Measurements from ENCODE around the gene RSAD2.

RSAD2 gene

DNA sequence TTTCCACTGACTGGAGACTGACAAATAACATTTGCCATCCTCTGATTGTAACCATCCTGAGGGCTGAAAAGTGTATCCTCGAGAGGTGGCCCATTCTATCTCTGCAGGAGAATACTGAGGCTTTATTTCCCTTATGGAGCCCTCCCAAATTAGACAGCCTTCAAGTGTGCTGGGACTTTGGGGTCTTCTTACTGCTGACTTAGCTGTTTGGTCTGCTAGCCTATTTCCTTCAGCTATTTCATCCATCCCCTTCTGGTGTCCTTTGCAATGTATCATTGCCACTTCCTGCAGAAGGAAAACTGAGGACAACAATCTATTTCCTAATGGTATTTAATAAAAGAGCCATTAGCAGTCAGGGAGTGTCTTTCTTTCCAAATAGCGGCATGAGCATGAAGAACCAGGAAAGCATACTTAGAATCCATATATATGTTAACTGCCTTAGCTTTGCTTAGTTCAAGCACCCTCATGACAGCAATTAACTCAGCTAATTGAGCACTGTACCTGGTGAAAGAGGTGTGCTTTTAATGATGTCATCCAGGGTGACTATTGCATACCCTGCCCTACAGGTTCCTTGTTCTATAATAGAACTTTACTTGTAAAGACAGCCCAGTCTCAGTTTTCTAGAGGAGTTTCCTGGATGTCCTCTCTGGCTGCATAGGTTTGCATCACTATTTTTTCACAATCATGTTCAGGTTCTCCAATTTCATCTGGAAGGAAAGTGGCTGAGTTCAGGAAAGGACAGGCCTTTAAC, 35.9 kb upstream of the RSAD2 start:
- no peak overlapping the region for H2BK120ac ChIP-seq (ENCODE audit: low read depth, low read length)
- no peaks in the 10 kb centered on the region for H3K27me3 ChIP-seq (ENCODE audit: control insufficient read depth in 1 of 2, insufficient read depth in 1 of 2, low read length in 2 of 2)
- H2AFZ ChIP-seq (ENCODE audit: low read depth, low read length) = no peak overlapping the region
- 67% methylated on average over 2 of the region's 2 CpGs for WGBS
- H3K14ac ChIP-seq (ENCODE audit: low read length in 2 of 2) = no peak overlapping the region
- H3K9ac ChIP-seq (ENCODE audit: low read length) = no peak overlapping the region
- no peaks in the 10 kb centered on the region for H3K4me1 ChIP-seq (ENCODE audit: control insufficient read depth, insufficient read depth, low read depth, low read length)
- H3K4ac ChIP-seq (ENCODE audit: low read depth in 1 of 2, low read length in 2 of 2) = no peak overlapping the region
- no peak overlapping the region for H2BK5ac ChIP-seq (ENCODE audit: low read depth, low read length, poor library complexity, severe bottlenecking)
- H4K8ac ChIP-seq (ENCODE audit: low read length) = no peak overlapping the region
- H3K36me3 ChIP-seq (ENCODE audit: control insufficient read depth in 1 of 2, insufficient read depth in 2 of 2, low read depth in 1 of 2, low read length in 2 of 2) = no peaks in the 10 kb centered on the region
- no peaks in the 10 kb centered on the region for H3K79me1 ChIP-seq (replicated peaks; ENCODE audit: low read length, poor library complexity, severe bottlenecking)
- H4K91ac ChIP-seq (ENCODE audit: low read length) = no peak overlapping the region
- no peak overlapping the region for H3K4me2 ChIP-seq (ENCODE audit: low read length, poor library complexity, severe bottlenecking)
- H3K18ac ChIP-seq (ENCODE audit: low read depth in 1 of 2, low read length in 2 of 2) = no peak overlapping the region
- no peak overlapping the region for H3K4me3 ChIP-seq (ENCODE audit: insufficient read depth in 1 of 2, low read depth in 1 of 2, low read length in 2 of 2)
- H3K27ac ChIP-seq (ENCODE audit: low read length, poor library complexity, severe bottlenecking) = no peak overlapping the region
- DNase-seq = no peak
- no peak overlapping the region for H2AK5ac ChIP-seq (ENCODE audit: low read length, severe bottlenecking)
- H2BK12ac ChIP-seq (ENCODE audit: low read length in 2 of 2) = no peak overlapping the region
- H2BK15ac ChIP-seq (ENCODE audit: low read depth, poor library complexity, severe bottlenecking) = no peak overlapping the region
- no peak overlapping the region for H3K23ac ChIP-seq (ENCODE audit: low read length in 2 of 2)
- peaks cover 52% of the 10 kb centered on the region for H3K9me3 ChIP-seq (ENCODE audit: control insufficient read depth, low read length)

DNA sequence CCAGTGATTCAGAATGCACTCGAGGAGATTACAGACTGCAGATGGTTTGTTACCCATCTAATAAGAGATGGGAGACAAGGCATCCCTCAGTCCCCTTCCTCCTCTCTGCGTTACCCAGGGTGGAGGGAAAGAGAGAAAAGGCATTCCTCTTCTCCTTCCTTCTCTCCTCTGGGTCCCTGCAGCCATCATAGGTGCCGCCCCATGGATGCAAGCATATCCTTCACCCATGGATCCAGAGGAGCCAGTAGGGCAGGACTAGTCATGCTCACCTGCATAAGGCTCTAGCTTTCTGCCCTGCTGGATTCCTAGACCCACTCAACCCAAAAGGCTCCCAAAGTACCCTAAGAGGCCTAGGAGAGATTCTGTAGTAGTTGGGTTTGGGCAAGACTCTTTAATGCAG, 32.3 kb upstream of the RSAD2 start:
- no peak overlapping the region for H3K14ac ChIP-seq (ENCODE audit: low read length in 2 of 2)
- no peak overlapping the region for H4K91ac ChIP-seq (ENCODE audit: low read length)
- H4K8ac ChIP-seq (ENCODE audit: low read length) = no peak overlapping the region
- no peak overlapping the region for H2AK5ac ChIP-seq (ENCODE audit: low read length, severe bottlenecking)
- H3K9ac ChIP-seq (ENCODE audit: low read length) = no peak overlapping the region
- no peaks in the 10 kb centered on the region for H3K27me3 ChIP-seq (ENCODE audit: control insufficient read depth in 1 of 2, insufficient read depth in 1 of 2, low read length in 2 of 2)
- peak; percentile 31 for DNase-seq
- no peak overlapping the region for H2BK15ac ChIP-seq (ENCODE audit: low read depth, poor library complexity, severe bottlenecking)
- H3K79me1 ChIP-seq (replicated peaks; ENCODE audit: low read length, poor library complexity, severe bottlenecking) = no peaks in the 10 kb centered on the region
- no peak overlapping the region for H3K18ac ChIP-seq (ENCODE audit: low read depth in 1 of 2, low read length in 2 of 2)
- H3K4me2 ChIP-seq (ENCODE audit: low read length, poor library complexity, severe bottlenecking) = no peak overlapping the region
- H3K4me1 ChIP-seq (ENCODE audit: control insufficient read depth, insufficient read depth, low read depth, low read length) = no peaks in the 10 kb centered on the region
- WGBS = 65% methylated on average over 3 of the region's 3 CpGs
- no peak overlapping the region for H2BK12ac ChIP-seq (ENCODE audit: low read length in 2 of 2)
- peaks cover 55% of the 10 kb centered on the region for H3K9me3 ChIP-seq (ENCODE audit: control insufficient read depth, low read length)
- H3K4me3 ChIP-seq (ENCODE audit: insufficient read depth in 1 of 2, low read depth in 1 of 2, low read length in 2 of 2) = peak overlapping the region in 1 of 2 experiments; percentile 28
- no peak overlapping the region for H2BK120ac ChIP-seq (ENCODE audit: low read depth, low read length)
- H3K27ac ChIP-seq (ENCODE audit: low read length, poor library complexity, severe bottlenecking) = no peak overlapping the region
- no peak overlapping the region for H3K23ac ChIP-seq (ENCODE audit: low read length in 2 of 2)
- H2BK5ac ChIP-seq (ENCODE audit: low read depth, low read length, poor library complexity, severe bottlenecking) = no peak overlapping the region
- no peak overlapping the region for H3K4ac ChIP-seq (ENCODE audit: low read depth in 1 of 2, low read length in 2 of 2)
- H2AFZ ChIP-seq (ENCODE audit: low read depth, low read length) = no peak overlapping the region
- peaks cover 0 to 17% of the 10 kb centered on the region in 2 experiments for H3K36me3 ChIP-seq (ENCODE audit: control insufficient read depth in 1 of 2, insufficient read depth in 2 of 2, low read depth in 1 of 2, low read length in 2 of 2)

DNA sequence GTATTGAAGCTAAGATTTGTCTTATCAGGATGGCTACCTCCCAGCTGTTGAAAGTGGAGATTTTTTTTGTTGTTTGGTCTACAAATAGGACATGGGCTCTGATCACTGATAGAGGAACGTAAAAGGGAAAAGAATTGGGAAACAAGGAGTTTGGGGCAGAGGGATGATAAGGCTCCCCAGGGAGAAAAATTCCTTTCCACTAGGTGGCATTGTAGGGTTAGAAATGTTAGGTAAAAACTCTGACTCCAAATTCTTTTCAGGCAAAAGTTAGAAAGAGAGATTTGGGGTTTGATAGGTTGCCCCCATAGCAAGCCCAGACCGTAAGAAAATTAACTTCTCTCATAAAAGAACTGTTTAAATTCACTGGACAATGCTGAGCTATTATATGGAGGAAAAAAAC, 31.7 kb upstream of the RSAD2 start:
- no peak overlapping the region for H2AK5ac ChIP-seq (ENCODE audit: low read length, severe bottlenecking)
- no peak overlapping the region for H2BK5ac ChIP-seq (ENCODE audit: low read depth, low read length, poor library complexity, severe bottlenecking)
- H3K27me3 ChIP-seq (ENCODE audit: control insufficient read depth in 1 of 2, insufficient read depth in 1 of 2, low read length in 2 of 2) = no peaks in the 10 kb centered on the region
- H3K36me3 ChIP-seq (ENCODE audit: control insufficient read depth in 1 of 2, insufficient read depth in 2 of 2, low read depth in 1 of 2, low read length in 2 of 2) = peaks cover 0 to 22% of the 10 kb centered on the region in 2 experiments
- no peak overlapping the region for H2AFZ ChIP-seq (ENCODE audit: low read depth, low read length)
- no peak overlapping the region for H3K4ac ChIP-seq (ENCODE audit: low read depth in 1 of 2, low read length in 2 of 2)
- H3K79me1 ChIP-seq (replicated peaks; ENCODE audit: low read length, poor library complexity, severe bottlenecking) = no peaks in the 10 kb centered on the region
- no peak for DNase-seq
- H3K4me2 ChIP-seq (ENCODE audit: low read length, poor library complexity, severe bottlenecking) = no peak overlapping the region
- H3K23ac ChIP-seq (ENCODE audit: low read length in 2 of 2) = no peak overlapping the region
- H3K4me3 ChIP-seq (ENCODE audit: insufficient read depth in 1 of 2, low read depth in 1 of 2, low read length in 2 of 2) = peak overlapping the region in 1 of 2 experiments; percentile 28
- no peak overlapping the region for H3K14ac ChIP-seq (ENCODE audit: low read length in 2 of 2)
- H2BK12ac ChIP-seq (ENCODE audit: low read length in 2 of 2) = no peak overlapping the region
- H4K91ac ChIP-seq (ENCODE audit: low read length) = no peak overlapping the region
- H3K18ac ChIP-seq (ENCODE audit: low read depth in 1 of 2, low read length in 2 of 2) = no peak overlapping the region
- no peak overlapping the region for H2BK120ac ChIP-seq (ENCODE audit: low read depth, low read length)
- H3K9ac ChIP-seq (ENCODE audit: low read length) = no peak overlapping the region
- no peak overlapping the region for H4K8ac ChIP-seq (ENCODE audit: low read length)
- H3K9me3 ChIP-seq (ENCODE audit: control insufficient read depth, low read length) = peaks cover 55% of the 10 kb centered on the region
- no peak overlapping the region for H2BK15ac ChIP-seq (ENCODE audit: low read depth, poor library complexity, severe bottlenecking)
- WGBS = 79% methylated on average over 1 of the region's 2 CpGs
- H3K4me1 ChIP-seq (ENCODE audit: control insufficient read depth, insufficient read depth, low read depth, low read length) = no peaks in the 10 kb centered on the region
- no peak overlapping the region for H3K27ac ChIP-seq (ENCODE audit: low read length, poor library complexity, severe bottlenecking)

DNA sequence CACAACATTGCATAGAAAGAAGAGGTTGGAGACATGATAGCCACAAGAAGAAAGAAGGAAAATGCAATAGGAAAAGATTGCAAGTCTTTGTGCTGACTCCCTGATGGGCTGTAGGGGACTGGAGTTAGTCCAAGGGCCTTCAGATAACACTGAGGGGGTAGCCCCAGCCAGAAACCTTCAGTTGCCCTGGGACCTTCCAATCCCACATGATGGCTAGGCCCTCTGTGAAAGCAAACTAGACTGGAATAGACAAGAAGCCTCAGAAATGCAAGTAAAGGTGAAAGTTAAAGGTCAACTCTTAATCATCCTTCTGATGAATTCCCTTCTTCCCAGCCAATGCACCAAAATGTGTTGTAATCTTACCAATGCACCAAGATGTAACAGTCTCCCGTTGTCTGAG, 31.0 kb upstream of the RSAD2 start:
- Histone ChIP-seq H2BK12ac (ENCODE audit: low read length in 2 of 2) (no peak overlapping the region), H2BK5ac (ENCODE audit: low read depth, low read length, poor library complexity, severe bottlenecking) (no peak overlapping the region)

More for the DNA sequence above, 31.0 kb upstream of the RSAD2 start:
- Histone ChIP-seq H3K23ac (ENCODE audit: low read length in 2 of 2) (no peak overlapping the region), H4K8ac (ENCODE audit: low read length) (no peak overlapping the region), H3K36me3 (ENCODE audit: control insufficient read depth in 1 of 2, insufficient read depth in 2 of 2, low read depth in 1 of 2, low read length in 2 of 2) (peaks cover 0 to 29% of the 10 kb centered on the region in 2 experiments), H2AK5ac (ENCODE audit: low read length, severe bottlenecking) (no peak overlapping the region), H2BK120ac (ENCODE audit: low read depth, low read length) (no peak overlapping the region), H2AFZ (ENCODE audit: low read depth, low read length) (no peak overlapping the region), H3K27me3 (ENCODE audit: control insufficient read depth in 1 of 2, insufficient read depth in 1 of 2, low read length in 2 of 2) (no peaks in the 10 kb centered on the region), H3K4me3 (ENCODE audit: insufficient read depth in 1 of 2, low read depth in 1 of 2, low read length in 2 of 2) (no peak overlapping the region), H3K79me1 (replicated peaks; ENCODE audit: low read length, poor library complexity, severe bottlenecking) (no peaks in the 10 kb centered on the region), H3K4me2 (ENCODE audit: low read length, poor library complexity, severe bottlenecking) (no peak overlapping the region), H3K18ac (ENCODE audit: low read depth in 1 of 2, low read length in 2 of 2) (no peak overlapping the region), H3K9me3 (ENCODE audit: control insufficient read depth, low read length) (peaks cover 54% of the 10 kb centered on the region), H3K14ac (ENCODE audit: low read length in 2 of 2) (no peak overlapping the region), H3K4ac (ENCODE audit: low read depth in 1 of 2, low read length in 2 of 2) (no peak overlapping the region), H3K27ac (ENCODE audit: low read length, poor library complexity, severe bottlenecking) (no peak overlapping the region), H3K4me1 (ENCODE audit: control insufficient read depth, insufficient read depth, low read depth, low read length) (no peaks in the 10 kb centered on the region), H3K9ac (ENCODE audit: low read length) (no peak overlapping the region), H4K91ac (ENCODE audit: low read length) (no peak overlapping the region), H2BK15ac (ENCODE audit: low read depth, poor library complexity, severe bottlenecking) (no peak overlapping the region)
- DNase-seq = no peak
- 82% methylated on average over 1 of the region's 1 CpG for WGBS

All from mesenchymal stem cell (in vitro differentiated cells and primary cell).